ENCODE data around the gene PDSS1. TPM values are rescaled to one million over a fixed set of nuclear protein-coding genes. Genes with fewer than 3 reads are reported as not detected.

PDSS1 gene
- total and polyA plus RNA-seq, 2 of the 4 experiments (the other 2 are of a cell fraction), result 9.7 to 13.2 TPM

GRCh38 chr10:26679588-26679987 lies 17.9 kb upstream of the PDSS1 start:
- Histone ChIP-seq H3K14ac (replicated peaks; ENCODE audit: low read depth, low read length) (no peak overlapping the region), H2AK5ac (ENCODE audit: low read depth, low read length) (no peak overlapping the region), H3K4me1 (ENCODE audit: control insufficient read depth, insufficient read depth, low read length) (no peaks in the 10 kb centered on the region), H2BK20ac (ENCODE audit: low read depth, low read length) (no peak overlapping the region), H2BK5ac (ENCODE audit: low read depth, low read length, poor library complexity, severe bottlenecking) (no peak overlapping the region), H4K20me1 (ENCODE audit: insufficient read depth, low read length) (no peaks in the 10 kb centered on the region), H4K5ac (ENCODE audit: low read depth, low read length) (no peak overlapping the region), H3K4me3 (ENCODE audit: insufficient read depth, low read depth, low read length) (no peak overlapping the region), H4K91ac (ENCODE audit: insufficient read depth, low read depth, low read length) (no peak overlapping the region), H2BK120ac (ENCODE audit: low read depth, low read length) (no peak overlapping the region), H3K56ac (ENCODE audit: extremely low read depth, insufficient read depth, low read length) (no peak overlapping the region), H3K27me3 (ENCODE audit: control insufficient read depth, insufficient read depth, low read length) (no peaks in the 10 kb centered on the region), H4K8ac (ENCODE audit: low read depth in 2 of 2, low read length in 2 of 2) (no peak overlapping the region), H2AK9ac (replicated peaks; ENCODE audit: low read depth, low read length, poor library complexity) (no peak overlapping the region), H3K9ac (ENCODE audit: low read depth, low read length) (no peak overlapping the region), H3K79me1 (ENCODE audit: low read depth in 1 of 2, low read length in 2 of 2) (no peaks in the 10 kb centered on the region), H3K27ac (ENCODE audit: insufficient read depth, low read length) (no peak overlapping the region), H3K9me1 (ENCODE audit: insufficient read depth, low read length) (no peaks in the 10 kb centered on the region), H3K18ac (ENCODE audit: low read depth, low read length) (no peak overlapping the region), H3K23ac (ENCODE audit: low read depth, low read length) (no peak overlapping the region), H3K4me2 (ENCODE audit: low read depth, low read length) (no peak overlapping the region), H3K9me3 (ENCODE audit: control insufficient read depth, insufficient read depth, low read length) (no peaks in the 10 kb centered on the region), H2BK15ac (ENCODE audit: low read depth, low read length) (no peak overlapping the region), H3K4ac (ENCODE audit: low read depth, low read length) (no peak overlapping the region), H2AFZ (replicated peaks; ENCODE audit: low read length, poor library complexity) (no peak overlapping the region), H3K36me3 (ENCODE audit: control insufficient read depth, insufficient read depth, low read length) (no peaks in the 10 kb centered on the region)
- TF ChIP-seq RFX5 (IDR thresholded peaks at IDR 0.05; ENCODE audit: low read depth, low read length), result no peak
- TF ChIP-seq MXI1 (IDR thresholded peaks at IDR 0.05; ENCODE audit: borderline replicate concordance, low read depth, low read length), result no peak
- TF ChIP-seq MAFK (IDR thresholded peaks at IDR 0.05; ENCODE audit: low read depth, low read length), result no peak
- TF ChIP-seq SMC3 (IDR thresholded peaks at IDR 0.05; ENCODE audit: low read depth, low read length), result no peak
- dilution Hi-C loops (cut with HindIII; ENCODE audit: low sequenced_read_pairs, unreplicated experiment), result no loop called here
- DNase-seq (no peak), ATAC-seq (ENCODE audit: low read depth) (no peak)
- BruUV-seq (replicated peaks), result no TSS peak
- intact Hi-C loops (cut with micrococcal nuclease), result no loop called here
- POLR2A ChIA-PET (ENCODE audit: unreplicated experiment), result interaction anchor here (0.6 kb wide), 1 partner anchor 51 kb away, joined by 3 read pairs; no protein-coding TSS in a partner anchor
- CTCF ChIA-PET, result no interaction called here
- in situ Hi-C loops (cut with MboI; ENCODE audit: low sequenced_read_pairs), result no loop called here
